Peyer's patch (tissue), 4 donors: ENCODE data around the gene NUTM2A.
"Not testable (repeated sequence)": the region's sequence is repeated elsewhere in the genome, so short reads cannot be mapped to it uniquely, and the experiment has no call there.

Source experiments
- POLR2A ChIP-seq, 2 donors: fragments of 450-650 bp; IDR thresholded peaks; one replicate each; pipeline ENCODE4 v1.5.1; 2017; ENCODE audit warnings: antibody characterized with exemption in 2 of 2, mild to moderate bottlenecking in 2 of 2, moderate library complexity in 2 of 2
- TF ChIP-seq, protein P1 (sequence below), 6 experiments: fragments of 450-650 bp in 4 of 6; fragments of 200-600 bp in 2 of 6; sonication (generic) in 1 of 6; IDR thresholded peaks; one replicate each; pipeline ENCODE4 v1.5.1; 2017 to 2019; ENCODE audit warnings: antibody characterized with exemption in 6 of 6, mild to moderate bottlenecking in 3 of 6, moderate library complexity in 1 of 6

DNA sequence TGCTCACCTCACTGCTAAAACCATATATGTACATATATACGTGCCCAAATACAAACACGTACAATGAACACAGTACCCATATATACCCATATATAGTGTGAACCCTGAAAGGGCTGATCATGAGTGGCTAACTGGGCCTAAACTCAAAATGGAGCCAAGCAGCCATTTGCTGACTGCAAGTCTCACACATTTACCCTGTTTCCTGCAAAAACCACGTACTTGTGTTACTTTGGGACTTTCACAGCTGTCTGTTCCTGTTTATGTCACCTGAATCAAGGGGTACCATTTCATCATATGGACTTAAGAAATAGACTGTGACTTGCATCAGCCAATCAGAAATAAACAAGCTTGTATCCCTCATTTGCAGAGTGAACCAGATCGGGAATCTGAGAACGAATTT is 5.9 kb upstream of the NUTM2A start:
- TF ChIP-seq, protein P1, sequence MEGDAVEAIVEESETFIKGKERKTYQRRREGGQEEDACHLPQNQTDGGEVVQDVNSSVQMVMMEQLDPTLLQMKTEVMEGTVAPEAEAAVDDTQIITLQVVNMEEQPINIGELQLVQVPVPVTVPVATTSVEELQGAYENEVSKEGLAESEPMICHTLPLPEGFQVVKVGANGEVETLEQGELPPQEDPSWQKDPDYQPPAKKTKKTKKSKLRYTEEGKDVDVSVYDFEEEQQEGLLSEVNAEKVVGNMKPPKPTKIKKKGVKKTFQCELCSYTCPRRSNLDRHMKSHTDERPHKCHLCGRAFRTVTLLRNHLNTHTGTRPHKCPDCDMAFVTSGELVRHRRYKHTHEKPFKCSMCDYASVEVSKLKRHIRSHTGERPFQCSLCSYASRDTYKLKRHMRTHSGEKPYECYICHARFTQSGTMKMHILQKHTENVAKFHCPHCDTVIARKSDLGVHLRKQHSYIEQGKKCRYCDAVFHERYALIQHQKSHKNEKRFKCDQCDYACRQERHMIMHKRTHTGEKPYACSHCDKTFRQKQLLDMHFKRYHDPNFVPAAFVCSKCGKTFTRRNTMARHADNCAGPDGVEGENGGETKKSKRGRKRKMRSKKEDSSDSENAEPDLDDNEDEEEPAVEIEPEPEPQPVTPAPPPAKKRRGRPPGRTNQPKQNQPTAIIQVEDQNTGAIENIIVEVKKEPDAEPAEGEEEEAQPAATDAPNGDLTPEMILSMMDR (IDR thresholded peaks at IDR 0.05), result not testable (repeated sequence)
- TF ChIP-seq POLR2A (IDR thresholded peaks at IDR 0.05), result not testable (repeated sequence)
